HG02973 (cell line): ENCODE measurements around the gene ARMC7.
"Not testable (repeated sequence)": the region's sequence is repeated elsewhere in the genome, so short reads cannot be mapped to it uniquely, and the experiment has no call there.

Experiments used
- ATAC-seq: cut with Tn5 transposase; IDR thresholded peaks from one replicate; pipeline ENCODE4 v1.9.1; 2021; ENCODE audit warnings: moderate library complexity; ENCODE audit not compliant: unreplicated experiment

Gene ARMC7

GRCh38 chr17:75127936-75128335 lies 18.2 kb downstream of the ARMC7 start:
- not testable (repeated sequence) for ATAC-seq

- ATAC-seq, result no peak
Observed at GRCh38 chr17:75128694-75129505, 19.1 kb downstream of the ARMC7 start.

- no peak for ATAC-seq
Observed at GRCh38 chr17:75129576-75129975, 19.8 kb downstream of the ARMC7 start.

- ATAC-seq, result no peak
Observed at GRCh38 chr17:75130059-75130631, 20.4 kb downstream of the ARMC7 start.

- no peak for ATAC-seq
Observed at GRCh38 chr17:75130632-75131277, 21.0 kb downstream of the ARMC7 start.

- peak; percentile 80 for ATAC-seq
Observed at GRCh38 chr17:75131278-75132017, 21.7 kb downstream of the ARMC7 start, which contains the start of gene NT5C. TSS of gene NT5C (minus strand) at chr17:75131742. CDS start at chr17:75131707, 35 bp downstream.

- not testable (repeated sequence) for ATAC-seq
Observed at GRCh38 chr17:75132018-75133000, 22.5 kb downstream of the ARMC7 start.

GRCh38 chr17:75133001-75133400 lies 23.2 kb downstream of the ARMC7 start:
- ATAC-seq, result no peak

- ATAC-seq, result not testable (repeated sequence)
Observed at GRCh38 chr17:75133607-75134347, 24.0 kb downstream of the ARMC7 start.

GRCh38 chr17:75135452-75135851 lies 25.7 kb downstream of the ARMC7 start:
- ATAC-seq, result no peak

GRCh38 chr17:75135946-75136345 lies 26.2 kb downstream of the ARMC7 start:
- ATAC-seq, result no peak

GRCh38 chr17:75137762-75138161 lies 28.0 kb downstream of the ARMC7 start:
- not testable (repeated sequence) for ATAC-seq

GRCh38 chr17:75138519-75138918 lies 28.8 kb downstream of the ARMC7 start:
- ATAC-seq, result no peak

- no peak for ATAC-seq
Observed at GRCh38 chr17:75142236-75142971, 32.6 kb downstream of the ARMC7 start.

GRCh38 chr17:75144816-75145512 lies 35.2 kb downstream of the ARMC7 start:
- ATAC-seq, result no peak

GRCh38 chr17:75146592-75146991 lies 36.8 kb downstream of the ARMC7 start:
- ATAC-seq, result no peak

- no peak for ATAC-seq
Observed at GRCh38 chr17:75147878-75148546, 38.2 kb downstream of the ARMC7 start.
